Measurements from ENCODE around the gene THRAP3. TPM values are rescaled to one million over a fixed set of nuclear protein-coding genes. Genes with fewer than 3 reads are reported as not detected.

THRAP3 gene
- total and polyA plus RNA-seq, 2 of the 8 experiments (the other 6 are each of a cell fraction or from before 2014, with no cell fraction given): 40.2 to 183 TPM

DNA sequence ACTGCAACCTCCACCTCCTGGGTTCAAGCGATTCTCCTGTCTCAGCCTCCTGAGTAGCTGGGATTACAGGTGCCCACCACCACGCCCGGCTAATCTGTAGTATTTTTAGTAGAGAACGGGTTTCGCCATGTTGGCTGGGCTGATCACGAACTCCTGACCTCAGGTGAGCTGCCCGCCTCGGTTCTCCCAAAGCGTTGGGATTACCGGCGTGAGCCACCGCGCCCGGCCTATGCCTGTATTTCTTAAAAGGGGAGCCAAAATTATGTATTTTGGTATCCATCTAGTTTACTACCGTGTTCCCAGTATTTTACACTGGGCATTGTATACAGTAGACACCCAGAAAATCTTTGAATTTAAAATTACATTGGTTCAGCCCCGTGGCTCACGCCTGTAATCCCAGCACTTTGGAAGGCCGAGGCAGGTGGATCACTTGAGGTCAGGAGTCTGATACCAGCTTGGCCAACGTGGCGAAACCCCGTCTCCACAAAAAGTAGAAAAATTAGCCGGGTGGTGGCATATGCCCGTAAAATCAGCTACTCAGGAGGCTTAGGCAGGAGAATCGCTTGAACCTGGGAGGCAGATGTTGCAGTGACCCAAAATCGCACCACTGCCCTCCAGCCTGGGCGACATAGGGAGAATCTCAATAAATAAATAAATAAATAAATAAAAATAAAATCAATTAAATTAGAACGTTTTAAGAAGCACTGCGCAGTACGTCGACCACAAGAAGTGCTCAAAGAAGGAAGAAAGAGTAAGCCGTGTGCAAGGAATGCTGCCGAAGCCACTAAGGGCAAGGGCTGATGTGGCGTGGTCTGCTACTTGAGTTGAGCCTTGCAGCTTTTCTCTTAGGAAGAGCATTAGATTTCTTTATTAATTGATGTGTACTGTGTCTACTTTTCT, 1.5 kb upstream of the THRAP3 start:
- peaks cover 12 to 17% of the 10 kb centered on the region in 2 experiments for H4K20me1 ChIP-seq (replicated peaks in 1 of 2; ENCODE audit: control insufficient read depth in 1 of 2, insufficient read depth in 2 of 2, low read length in 2 of 2)
- no peak overlapping the region for H3K14ac ChIP-seq (ENCODE audit: insufficient read length)
- no peak overlapping the region for H3K56ac ChIP-seq (replicated peaks; ENCODE audit: insufficient read length, low read depth, low read length)
- no peak overlapping the region for H2BK15ac ChIP-seq (ENCODE audit: low read length)
- peak overlapping the region; percentile 85 to 94 for H3K4me2 ChIP-seq (ENCODE audit: insufficient read depth in 1 of 2, low read depth in 2 of 2, low read length in 2 of 2)
- peak overlapping the region; percentile 82; the same call in 1 of the 2 replicates for H2AFZ ChIP-seq (ENCODE audit: low read length)
- H3K27me3 ChIP-seq (replicated peaks in 1 of 4; ENCODE audit: control insufficient read depth in 3 of 4, extremely low read depth in 1 of 4, insufficient read depth in 3 of 4, low read length in 3 of 4): no peaks in the 10 kb centered on the region
- H4K91ac ChIP-seq (replicated peaks; ENCODE audit: insufficient read length, low read length): peak overlapping the region; percentile 7
- H3K9ac ChIP-seq (replicated peaks in 1 of 4; ENCODE audit: extremely low read depth in 1 of 4, low read depth in 3 of 4, low read length in 3 of 4): peak overlapping the region in 2 of 4 experiments; percentile 81 to 85; a peak in 2 of 7 replicates
- 90% methylated on average over 33 of the region's 33 CpGs; no CpG with 5 or more reads in 1 of the 2 experiments for WGBS, 2 experiments (ENCODE audit: extremely low coverage in 1 of 2, insufficient coverage in 1 of 2, insufficient read length in 1 of 2, insufficient replicate concordance in 2 of 2, low coverage in 1 of 2, low lambda C conversion rate in 2 of 2, missing lambda C conversion rate in 1 of 2)
- H2BK120ac ChIP-seq (replicated peaks; ENCODE audit: low read depth, low read length): no peak overlapping the region
- 0 out of 2 replicates have a peak overlapping the region, but pooled peaks have one; percentile 39 for H4K8ac ChIP-seq (ENCODE audit: extremely low read depth, insufficient read depth, low read length)
- H2BK20ac ChIP-seq (ENCODE audit: low read length): no peak overlapping the region
- no peak overlapping the region for H2AK5ac ChIP-seq (ENCODE audit: low read depth, low read length)
- peaks cover 0 to 9% (median 4%) of the 10 kb centered on the region in 4 experiments; a peak in 4 of 8 replicates for H3K36me3 ChIP-seq (ENCODE audit: control insufficient read depth in 2 of 4, insufficient read depth in 4 of 4, low read length in 3 of 4)
- FAIRE-seq: no peak
- DNase-seq (ENCODE audit: low read depth in 1 of 2, low spot score in 2 of 2): no peak
- H3K23me2 ChIP-seq (ENCODE audit: low read depth, low read length): peaks cover 2% of the 10 kb centered on the region
- H3K9me3 ChIP-seq (ENCODE audit: insufficient read depth in 2 of 2, low read depth in 1 of 2, low read length in 1 of 2): no peaks in the 10 kb centered on the region
- peak overlapping the region; percentile 58 for H4K5ac ChIP-seq (ENCODE audit: insufficient read length, low read depth, low read length)
- no peak overlapping the region for H3K4ac ChIP-seq (replicated peaks; ENCODE audit: insufficient read length, low read depth, low read length)
- H3K4me1 ChIP-seq (replicated peaks in 1 of 4; ENCODE audit: control insufficient read depth in 3 of 4, insufficient read depth in 4 of 4, low read length in 3 of 4): peaks cover 0 to 3% (median 0%) of the 10 kb centered on the region in 4 experiments; a peak in 1 of 7 replicates
- H2BK12ac ChIP-seq (ENCODE audit: low read depth, low read length): peak overlapping the region; percentile 63; the same call in 1 of the 2 replicates
- peak overlapping the region in 3 of 4 experiments; percentile 51 to 93 (median 64); a peak in 4 of 8 replicates for H3K4me3 ChIP-seq (ENCODE audit: extremely low read depth in 1 of 4, insufficient read depth in 2 of 4, low read depth in 3 of 4, low read length in 4 of 4)
- POLR2A ChIA-PET (ENCODE audit: partially characterized antibody): interaction anchor here (0.8 to 5.0 kb wide), 10 partner anchors 10 to 241 kb away, joined by 3 to 48 read pairs (median 5); partner anchors contain the start of genes MAP7D1 and MRPS15
- no peaks in the 10 kb centered on the region for H3K79me1 ChIP-seq (ENCODE audit: low read depth, low read length)
- peak overlapping the region; percentile 80; the same call in 1 of the 2 replicates for H3K27ac ChIP-seq (ENCODE audit: low read depth, low read length)
- peak overlapping the region; percentile 95 for H2BK5ac ChIP-seq (ENCODE audit: low read depth, low read length)
- peaks cover 29 to 34% of the 10 kb centered on the region in 2 experiments for H3K79me2 ChIP-seq (ENCODE audit: control insufficient read depth in 1 of 2, insufficient read depth in 2 of 2, low read length in 2 of 2)
- H3K18ac ChIP-seq (ENCODE audit: extremely low read depth, low read length): peak overlapping the region; percentile 68; the same call in 1 of the 2 replicates
- H3K23ac ChIP-seq (ENCODE audit: insufficient read length): no peak overlapping the region
- CTCF ChIA-PET (ENCODE audit: partially characterized antibody): interaction anchor here (1.2 to 5.0 kb wide), 6 partner anchors 13 to 87 kb away, joined by 3 to 38 read pairs (median 8); partner anchors contain the start of gene TRAPPC3
- no peak for TF ChIP-seq KDM5A (IDR thresholded peaks at IDR 0.05; ENCODE audit: low read length)
- no peak for TF ChIP-seq KDM4A (IDR thresholded peaks at IDR 0.05; ENCODE audit: low read depth, low read length, severe bottlenecking)
- no peak for TF ChIP-seq BACH1 (IDR thresholded peaks at IDR 0.05; ENCODE audit: low read length)
- no peak for TF ChIP-seq NRF1 (IDR thresholded peaks at IDR 0.05; ENCODE audit: low read depth, low read length)
- no peak for TF ChIP-seq NANOG (IDR thresholded peaks at IDR 0.05; ENCODE audit: insufficient read depth, low read depth, low read length, poor library complexity, severe bottlenecking)
- no peak for TF ChIP-seq POU5F1 (IDR thresholded peaks at IDR 0.05; ENCODE audit: low read depth, low read length)
- TF ChIP-seq, protein P1, sequence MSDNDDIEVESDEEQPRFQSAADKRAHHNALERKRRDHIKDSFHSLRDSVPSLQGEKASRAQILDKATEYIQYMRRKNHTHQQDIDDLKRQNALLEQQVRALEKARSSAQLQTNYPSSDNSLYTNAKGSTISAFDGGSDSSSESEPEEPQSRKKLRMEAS (IDR thresholded peaks at IDR 0.05): no peak
- TF ChIP-seq ASH2L (IDR thresholded peaks at IDR 0.05; ENCODE audit: low read length): no peak
- no peak for TF ChIP-seq CBX8 (IDR thresholded peaks at IDR 0.05; ENCODE audit: borderline replicate concordance, low read depth, low read length)
- TF ChIP-seq CHD1 (IDR thresholded peaks at IDR 0.05; ENCODE audit: low read depth, low read length): no peak

All from H1 (cell line).